ENCODE results near the gene ICAM4. TPM values are rescaled to one million over a fixed set of nuclear protein-coding genes. Genes with fewer than 3 reads are reported as not detected.
A peak's percentile ranks its signal among the peaks of the same experiment; 100 is the strongest.
"Not testable (repeated sequence)": the region's sequence is repeated elsewhere in the genome, so short reads cannot be mapped to it uniquely, and the experiment has no call there.

The ICAM4 gene
- total RNA-seq, 1 experiment from 2014 or later = 2.8 TPM

DNA sequence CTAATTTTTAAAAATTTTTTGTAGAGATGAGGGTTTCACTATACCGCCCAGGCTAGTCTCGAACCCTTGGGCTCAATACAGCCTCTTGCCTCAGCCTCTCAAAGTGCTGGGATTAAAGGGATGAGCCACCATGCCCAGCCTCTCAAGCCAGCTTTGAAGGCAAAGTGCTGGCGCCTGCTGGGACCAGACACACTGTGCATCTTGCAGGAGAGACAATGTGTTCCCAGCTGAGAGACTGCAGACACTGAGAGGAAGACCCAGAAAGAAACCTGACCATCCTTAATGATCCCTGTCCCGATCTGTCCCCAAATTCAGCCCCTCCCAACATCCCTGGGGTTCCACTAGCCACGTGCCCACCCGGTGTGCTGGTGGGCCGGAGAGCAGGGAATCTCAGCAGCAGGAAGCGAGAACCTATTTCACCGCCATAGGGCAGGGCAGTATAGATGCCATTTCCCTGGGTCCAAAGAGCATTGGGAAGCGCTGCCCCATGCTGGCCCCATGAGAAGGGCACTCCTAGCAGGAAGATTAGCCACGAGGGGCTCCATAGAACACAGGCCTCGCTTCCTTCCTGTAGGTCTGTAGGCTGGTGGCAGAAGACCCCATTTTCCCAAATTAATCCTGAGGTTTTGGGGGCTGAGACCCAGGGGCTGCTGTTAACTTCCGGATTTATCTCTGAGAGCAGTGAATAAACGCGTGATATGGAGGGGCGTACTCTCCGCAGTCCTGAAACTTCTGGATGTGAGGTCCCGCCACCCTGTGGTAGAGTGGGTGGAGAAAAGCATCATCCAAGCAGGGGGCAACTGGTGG, 45.6 kb downstream of the ICAM4 start:
- DNase-seq = no peak
- Histone ChIP-seq H3K36me3 (peaks cover 27% of the 10 kb centered on the region), H3K9me3 (replicated peaks) (no peaks in the 10 kb centered on the region), H3K4me1 (no peaks in the 10 kb centered on the region), H3K27ac (peak overlapping the region; percentile 95), H3K4me3 (peak overlapping the region; percentile 96), H3K27me3 (no peaks in the 10 kb centered on the region)

GRCh38 chr19:10332965-10333757, 46.4 kb downstream of the ICAM4 start, which contains the start of gene RAVER1:
RAVER1 (minus strand) TSS chr19:10333529; CDS start chr19:10333507, 22 bp downstream.
- H3K27ac ChIP-seq = peak within 1 kb of the TSS; percentile 95
- peak; percentile 98 for DNase-seq
- H3K9me3 ChIP-seq (replicated peaks) = no peaks in the 10 kb centered on the region
- peaks cover 19% of the 10 kb centered on the region for H3K36me3 ChIP-seq
- H3K27me3 ChIP-seq = no peaks in the 10 kb centered on the region
- H3K4me1 ChIP-seq = no peaks in the 10 kb centered on the region
- peak within 1 kb of the TSS; percentile 96 for H3K4me3 ChIP-seq

DNA sequence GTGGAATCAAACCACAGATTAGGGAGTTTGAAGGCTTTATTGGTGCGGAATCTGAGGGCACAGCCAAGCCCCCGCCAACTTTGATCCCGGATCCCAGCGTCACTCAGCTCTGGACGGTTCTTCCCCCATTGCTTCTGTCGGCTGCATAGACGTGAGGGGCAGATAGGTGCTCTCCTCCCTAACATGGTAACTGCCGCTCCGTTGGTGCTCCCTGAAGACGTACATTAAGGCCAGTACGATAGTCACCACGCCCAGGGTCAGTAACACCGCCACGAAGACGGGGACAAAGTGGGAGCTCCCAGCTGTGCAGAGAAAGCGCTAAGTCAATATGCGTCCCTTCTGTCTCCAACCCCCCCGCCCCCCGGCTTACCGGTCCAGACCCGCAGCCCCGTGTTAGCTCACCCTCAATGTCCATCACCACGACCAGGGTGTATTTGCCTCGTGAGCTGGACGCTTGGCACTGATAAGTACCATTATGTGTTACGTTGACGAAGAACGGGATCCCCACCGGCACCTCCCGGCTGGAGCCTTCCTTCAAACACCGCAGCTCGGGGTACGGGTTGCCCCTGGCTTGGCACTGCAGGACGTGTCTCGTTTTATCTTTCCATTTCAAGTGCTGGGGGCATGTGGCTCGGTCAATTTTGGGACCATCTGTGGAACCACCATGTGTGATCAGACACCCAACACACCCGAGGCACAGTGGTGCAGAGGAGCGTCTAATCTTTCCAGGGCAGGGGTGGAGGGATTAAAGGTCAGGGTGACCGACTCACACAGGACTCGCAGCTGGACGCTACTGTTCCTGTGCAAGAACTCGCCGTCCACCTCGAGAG, 47.2 kb downstream of the ICAM4 start:
- H3K36me3 ChIP-seq = peaks cover 11% of the 10 kb centered on the region
- H3K27ac ChIP-seq = peak overlapping the region; percentile 95; the same call in 1 of the 2 replicates
- no peaks in the 10 kb centered on the region for H3K4me1 ChIP-seq
- peak overlapping the region; percentile 96 for H3K4me3 ChIP-seq
- no peaks in the 10 kb centered on the region for H3K27me3 ChIP-seq
- no peaks in the 10 kb centered on the region for H3K9me3 ChIP-seq (replicated peaks)
- DNase-seq = peak in 1 of 2 experiments; percentile 11

DNA sequence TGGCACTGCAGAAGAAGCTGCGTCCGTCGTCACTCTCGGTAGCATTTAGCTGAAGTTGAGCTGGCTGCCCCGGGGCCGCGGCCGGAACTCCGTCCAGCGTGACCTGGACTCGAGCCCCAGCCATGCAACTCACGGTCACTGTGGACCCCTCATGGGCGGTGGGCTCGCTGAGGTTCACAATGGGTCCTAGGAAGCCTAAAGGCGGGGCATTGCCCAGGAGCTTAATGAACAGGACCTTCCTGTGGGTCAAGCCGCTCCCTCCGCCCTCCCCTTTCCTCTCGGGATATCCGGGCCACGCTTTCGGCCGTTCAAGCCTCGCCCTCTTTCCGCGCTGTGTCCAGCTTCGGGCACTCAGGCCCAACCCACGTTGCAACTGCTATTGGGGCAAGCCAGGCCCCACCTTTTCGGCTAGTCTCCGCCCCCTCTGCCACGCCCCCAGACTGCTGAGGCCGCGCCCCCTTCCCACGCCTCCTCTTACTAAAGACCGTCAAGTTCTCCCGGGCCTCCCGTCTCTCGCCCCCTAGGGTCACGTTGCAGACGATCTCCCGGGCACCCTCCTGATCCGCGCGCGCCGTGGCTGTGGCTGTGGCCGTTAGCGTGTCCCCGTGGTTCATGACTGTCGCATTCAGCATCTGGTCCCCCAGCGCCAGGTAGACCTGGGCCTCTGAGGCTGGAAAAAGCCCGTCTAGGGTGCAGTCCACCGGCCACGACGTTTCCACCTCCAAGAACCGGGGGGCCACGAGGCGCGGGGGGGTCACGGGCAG, 48.0 kb downstream of the ICAM4 start:
- DNase-seq = peak; percentile 85 to 87
- Histone ChIP-seq H3K27ac (no peak overlapping the region), H3K9me3 (replicated peaks) (no peaks in the 10 kb centered on the region), H3K4me3 (peak overlapping the region; percentile 96), H3K36me3 (peaks cover 5% of the 10 kb centered on the region), H3K4me1 (no peaks in the 10 kb centered on the region), H3K27me3 (no peaks in the 10 kb centered on the region)

- H3K9me3 ChIP-seq (replicated peaks) = no peaks in the 10 kb centered on the region
- no peak overlapping the region for H3K4me3 ChIP-seq
- H3K36me3 ChIP-seq = no peaks in the 10 kb centered on the region
- no peak for DNase-seq
- no peaks in the 10 kb centered on the region for H3K4me1 ChIP-seq
- no peaks in the 10 kb centered on the region for H3K27me3 ChIP-seq
- H3K27ac ChIP-seq = no peak overlapping the region
Observed at GRCh38 chr19:10335352-10335985, 48.7 kb downstream of the ICAM4 start.

DNA sequence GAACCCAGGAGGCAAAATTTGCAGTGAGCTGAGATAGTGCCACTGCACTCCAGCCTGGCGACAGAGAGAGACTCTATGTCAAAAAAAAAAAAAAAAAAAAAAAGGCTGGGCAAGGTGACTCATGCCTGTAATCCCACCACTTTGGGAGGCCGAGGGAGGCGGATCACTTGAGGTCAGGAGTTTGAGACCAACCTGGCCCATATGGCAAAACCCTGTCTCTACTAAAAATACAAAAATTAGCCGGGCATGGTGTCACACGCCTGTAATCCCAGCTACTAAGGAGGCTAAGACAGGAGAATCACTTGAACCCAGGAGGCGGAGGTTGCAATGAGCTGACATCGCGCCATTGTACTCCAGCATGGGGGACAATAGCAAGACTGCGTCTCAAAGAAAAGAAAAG, 50.0 kb downstream of the ICAM4 start:
- DNase-seq; H3K9me3 ChIP-seq (replicated peaks): not testable (repeated sequence)

More for the DNA sequence above, 50.0 kb downstream of the ICAM4 start:
- not testable (repeated sequence) for H3K4me1 ChIP-seq, H3K27me3 ChIP-seq, H3K36me3 ChIP-seq, H3K4me3 ChIP-seq, H3K27ac ChIP-seq

Other genes with a start within 250 kb of the ICAM4 start
- 0.08 TPM in 1 of 2 replicates, not detected in the other for gene SHFL, start 200.6 kb upstream of the ICAM4 start, total RNA-seq (2014; rRNA removed; shearing (Covaris generic))
- 0.10 TPM in 1 of 2 replicates, not detected in the other for gene ANGPTL6, start 184.3 kb upstream of the ICAM4 start, total RNA-seq (2014; rRNA removed; shearing (Covaris generic))
- gene PPAN, start 180.6 kb upstream of the ICAM4 start, total RNA-seq (2014; rRNA removed; shearing (Covaris generic)) = 44.7 and 47.0 TPM in 2 replicates
- 10.7 and 10.8 TPM in 2 replicates for gene P2RY11, start 175.3 kb upstream of the ICAM4 start, total RNA-seq (2014; rRNA removed; shearing (Covaris generic))
- gene EIF3G, start 167.1 kb upstream of the ICAM4 start, total RNA-seq (2014; rRNA removed; shearing (Covaris generic)) = 179 and 186 TPM in 2 replicates
- gene DNMT1, start 92.0 kb upstream of the ICAM4 start, total RNA-seq (2014; rRNA removed; shearing (Covaris generic)) = 122 and 151 TPM in 2 replicates
- 7.4 and 7.5 TPM in 2 replicates for gene S1PR2, start 55.6 kb upstream of the ICAM4 start, total RNA-seq (2014; rRNA removed; shearing (Covaris generic))
- 53.7 and 54.8 TPM in 2 replicates for gene MRPL4, start 34.7 kb upstream of the ICAM4 start, total RNA-seq (2014; rRNA removed; shearing (Covaris generic))
- 0.85 and 0.86 TPM in 2 replicates for gene ICAM1, start 15.8 kb upstream of the ICAM4 start, total RNA-seq (2014; rRNA removed; shearing (Covaris generic))
- 0.22 and 0.28 TPM in 2 replicates for gene ICAM5, start 3.0 kb downstream of the ICAM4 start, total RNA-seq (2014; rRNA removed; shearing (Covaris generic))
- gene ZGLP1, start 22.9 kb downstream of the ICAM4 start, total RNA-seq (2014; rRNA removed; shearing (Covaris generic)) = 0.89 and 2.1 TPM in 2 replicates
- 11.5 and 17.5 TPM in 2 replicates for gene FDX2, start 29.1 kb downstream of the ICAM4 start, total RNA-seq (2014; rRNA removed; shearing (Covaris generic))
- 20.1 and 21.3 TPM in 2 replicates for gene RAVER1, start 46.6 kb downstream of the ICAM4 start, total RNA-seq (2014; rRNA removed; shearing (Covaris generic))
- 2.1 and 2.8 TPM in 2 replicates for gene ICAM3, start 52.7 kb downstream of the ICAM4 start, total RNA-seq (2014; rRNA removed; shearing (Covaris generic))
- gene TYK2, start 93.6 kb downstream of the ICAM4 start, total RNA-seq (2014; rRNA removed; shearing (Covaris generic)) = 45.8 and 56.1 TPM in 2 replicates
- gene CDC37, start 116.6 kb downstream of the ICAM4 start, total RNA-seq (2014; rRNA removed; shearing (Covaris generic)) = 118 and 130 TPM in 2 replicates
- gene PDE4A, start 133.6 kb downstream of the ICAM4 start, total RNA-seq (2014; rRNA removed; shearing (Covaris generic)) = 3.7 and 4.2 TPM in 2 replicates
- 45.3 and 50.5 TPM in 2 replicates for gene KEAP1, start 216.4 kb downstream of the ICAM4 start, total RNA-seq (2014; rRNA removed; shearing (Covaris generic))
- gene S1PR5, start 230.5 kb downstream of the ICAM4 start, total RNA-seq (2014; rRNA removed; shearing (Covaris generic)) = 2.4 and 2.6 TPM in 2 replicates

Measured in SJCRH30 (cell line).